PC-3 (cell line): Measurements from ENCODE around the gene CD248.

Source experiments
- CTCF ChIP-seq: fragments of 300-600 bp; sonication (generic); conservative IDR thresholded peaks from 2 replicates; pipeline ENCODE4 v1.5.1; 2017; ENCODE audit warnings: antibody characterized with exemption, low read depth, mild to moderate bottlenecking, low read length
- EZH2 ChIP-seq: fragments of 300-600 bp; sonication (generic); IDR thresholded peaks from one replicate; pipeline ENCODE4 v1.6.1; 2017; ENCODE audit warnings: antibody characterized with exemption, mild to moderate bottlenecking, low read length; ENCODE audit not compliant: unreplicated experiment
- EZH2phosphoT487 ChIP-seq: fragments of 300-600 bp; sonication (generic); IDR thresholded peaks from 2 replicates; pipeline ENCODE4 v1.6.1; 2018; ENCODE audit warnings: mild to moderate bottlenecking, antibody characterized with exemption, low read length, borderline replicate concordance

- TF ChIP-seq CTCF (no peak), EZH2 (no peak), EZH2phosphoT487 (no peak)
Measured at GRCh38 chr11:66359662-66360087, 42.8 kb upstream of the CD248 start.
